HG03432 (cell line): ENCODE measurements around the gene PAX3.
"Not testable (repeated sequence)": the region's sequence is repeated elsewhere in the genome, so short reads cannot be mapped to it uniquely, and the experiment has no call there.

ENCODE experiments used
- ATAC-seq: cut with Tn5 transposase; IDR thresholded peaks from one replicate; pipeline ENCODE4 v1.9.1; 2021; ENCODE audit warnings: mild to moderate bottlenecking, moderate library complexity; ENCODE audit not compliant: unreplicated experiment

The PAX3 gene

GRCh38 chr2:222160125-222160524, 138.7 kb downstream of the PAX3 start:
- no peak for ATAC-seq

- ATAC-seq = no peak
These were observed 139.6 kb downstream of the PAX3 start for GRCh38 chr2:222159221-222159620.

DNA sequence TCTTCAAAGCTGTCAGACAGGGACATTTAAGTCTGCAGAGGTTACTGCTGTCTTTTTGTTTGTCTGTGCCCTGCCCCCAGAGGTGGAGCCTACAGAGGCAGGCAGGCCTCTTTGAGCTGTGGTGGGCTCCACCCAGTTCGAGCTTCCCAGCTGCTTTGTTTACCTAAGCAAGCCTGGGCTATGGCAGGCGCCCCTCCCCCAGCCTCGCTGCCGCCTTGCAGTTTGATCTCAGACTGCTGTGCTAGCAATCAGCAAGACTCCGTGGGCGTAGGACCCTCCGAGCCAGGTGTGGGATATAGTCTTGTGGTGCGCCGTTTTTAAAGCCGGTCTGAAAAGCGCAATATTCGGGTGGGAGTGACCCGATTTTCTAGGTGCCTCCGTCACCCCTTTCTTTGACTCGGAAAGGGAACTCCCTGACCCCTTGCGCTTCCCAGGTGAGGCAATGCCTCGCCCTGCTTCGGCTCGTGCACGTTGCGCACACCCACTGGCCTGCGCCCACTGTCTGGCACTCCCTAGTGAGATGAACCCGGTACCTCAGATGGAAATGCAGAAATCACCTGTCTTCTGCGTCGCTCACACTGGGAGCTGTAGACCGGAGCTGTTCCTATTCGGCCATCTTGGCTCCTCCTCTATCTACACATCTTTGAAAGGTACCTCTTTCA, 143.7 kb downstream of the PAX3 start:
- not testable (repeated sequence) for ATAC-seq
